ENCODE results near the gene NECAB3.

DNA sequence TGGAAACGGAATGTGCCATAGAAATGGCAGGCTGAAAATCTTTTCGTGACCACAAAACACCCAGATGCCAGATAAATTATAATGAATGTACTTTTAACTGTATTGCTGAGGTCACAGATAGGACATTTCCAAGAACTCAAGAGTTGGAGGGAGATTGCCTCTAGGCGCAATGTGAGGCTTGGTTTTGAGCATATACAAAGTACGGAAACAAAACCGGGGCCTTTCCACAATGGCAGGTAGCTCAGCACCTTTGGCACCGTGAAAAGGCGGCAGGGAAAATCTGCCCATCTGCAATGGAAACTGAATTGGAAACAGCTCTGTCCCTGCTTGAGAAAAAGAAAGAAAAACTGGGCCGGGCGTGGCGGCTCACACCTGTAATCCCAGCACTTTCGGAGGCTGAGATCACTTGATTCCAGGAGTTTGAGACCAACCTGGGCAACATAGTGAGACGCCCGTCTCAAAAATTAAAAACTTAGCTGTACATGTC, 22.6 kb downstream of the NECAB3 start:
- TF ChIP-seq, protein P1, sequence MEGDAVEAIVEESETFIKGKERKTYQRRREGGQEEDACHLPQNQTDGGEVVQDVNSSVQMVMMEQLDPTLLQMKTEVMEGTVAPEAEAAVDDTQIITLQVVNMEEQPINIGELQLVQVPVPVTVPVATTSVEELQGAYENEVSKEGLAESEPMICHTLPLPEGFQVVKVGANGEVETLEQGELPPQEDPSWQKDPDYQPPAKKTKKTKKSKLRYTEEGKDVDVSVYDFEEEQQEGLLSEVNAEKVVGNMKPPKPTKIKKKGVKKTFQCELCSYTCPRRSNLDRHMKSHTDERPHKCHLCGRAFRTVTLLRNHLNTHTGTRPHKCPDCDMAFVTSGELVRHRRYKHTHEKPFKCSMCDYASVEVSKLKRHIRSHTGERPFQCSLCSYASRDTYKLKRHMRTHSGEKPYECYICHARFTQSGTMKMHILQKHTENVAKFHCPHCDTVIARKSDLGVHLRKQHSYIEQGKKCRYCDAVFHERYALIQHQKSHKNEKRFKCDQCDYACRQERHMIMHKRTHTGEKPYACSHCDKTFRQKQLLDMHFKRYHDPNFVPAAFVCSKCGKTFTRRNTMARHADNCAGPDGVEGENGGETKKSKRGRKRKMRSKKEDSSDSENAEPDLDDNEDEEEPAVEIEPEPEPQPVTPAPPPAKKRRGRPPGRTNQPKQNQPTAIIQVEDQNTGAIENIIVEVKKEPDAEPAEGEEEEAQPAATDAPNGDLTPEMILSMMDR (IDR thresholded peaks at IDR 0.05) = no peak
- no peak for TF ChIP-seq EZH2 (IDR thresholded peaks at IDR 0.05)
